ENCODE data around the gene ZNF32. TPM values are rescaled to one million over a fixed set of nuclear protein-coding genes. Genes with fewer than 3 reads are reported as not detected.

The ZNF32 gene
- 24.8 and 27.5 TPM in 2 replicates for total RNA-seq (2014; rRNA removed; shearing (Covaris generic))

- H3K27me3 ChIP-seq (ENCODE audit: control insufficient read depth, insufficient read depth, low read length) = peaks cover 14% of the 10 kb centered on the region
- DNase-seq = peak; percentile 95
- peaks cover 15% of the 10 kb centered on the region for H3K36me3 ChIP-seq (replicated peaks; ENCODE audit: control insufficient read depth, insufficient read depth, low read length)
- peak within 1 kb of the TSS; percentile 67 for H3K4me3 ChIP-seq (ENCODE audit: insufficient read depth, low read depth, low read length)
These were observed at the start of gene ZNF32 for GRCh38 chr10:43648398-43649184. Gene ZNF32, minus strand, starts transcription at chr10:43648881. Its CDS starts 2,748 bp downstream, at chr10:43646133.

DNA sequence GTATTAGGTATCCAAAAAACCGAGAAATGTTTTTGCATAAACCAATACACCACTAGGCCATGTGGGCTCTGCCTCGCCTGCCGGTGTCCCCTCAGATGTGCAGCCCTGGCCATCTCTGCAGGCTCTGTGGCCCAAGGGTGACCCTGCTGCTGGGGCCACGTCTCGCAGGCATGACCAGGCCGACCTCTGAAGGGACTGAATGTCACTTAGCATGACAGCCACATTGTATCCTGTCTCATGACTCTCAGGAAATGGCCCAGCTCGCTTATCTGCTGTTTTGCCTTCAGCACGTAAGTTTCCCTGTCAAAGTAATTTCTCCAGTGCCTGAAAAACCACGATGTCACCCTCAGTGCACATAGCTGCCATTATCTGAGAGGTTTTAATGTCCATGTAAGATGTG is 49.5 kb upstream of the ZNF32 start:
- no peaks in the 10 kb centered on the region for H3K36me3 ChIP-seq (replicated peaks; ENCODE audit: control insufficient read depth, insufficient read depth, low read length)
- no peak overlapping the region for H3K4me3 ChIP-seq (ENCODE audit: insufficient read depth, low read depth, low read length)
- DNase-seq = no peak
- H3K27me3 ChIP-seq (ENCODE audit: control insufficient read depth, insufficient read depth, low read length) = no peaks in the 10 kb centered on the region

GRCh38 chr10:43696909-43697483 is 48.3 kb upstream of the ZNF32 start:
- no peak for DNase-seq
- Histone ChIP-seq H3K36me3 (replicated peaks; ENCODE audit: control insufficient read depth, insufficient read depth, low read length) (no peaks in the 10 kb centered on the region), H3K4me3 (ENCODE audit: insufficient read depth, low read depth, low read length) (no peak overlapping the region), H3K27me3 (ENCODE audit: control insufficient read depth, insufficient read depth, low read length) (no peaks in the 10 kb centered on the region)

DNA sequence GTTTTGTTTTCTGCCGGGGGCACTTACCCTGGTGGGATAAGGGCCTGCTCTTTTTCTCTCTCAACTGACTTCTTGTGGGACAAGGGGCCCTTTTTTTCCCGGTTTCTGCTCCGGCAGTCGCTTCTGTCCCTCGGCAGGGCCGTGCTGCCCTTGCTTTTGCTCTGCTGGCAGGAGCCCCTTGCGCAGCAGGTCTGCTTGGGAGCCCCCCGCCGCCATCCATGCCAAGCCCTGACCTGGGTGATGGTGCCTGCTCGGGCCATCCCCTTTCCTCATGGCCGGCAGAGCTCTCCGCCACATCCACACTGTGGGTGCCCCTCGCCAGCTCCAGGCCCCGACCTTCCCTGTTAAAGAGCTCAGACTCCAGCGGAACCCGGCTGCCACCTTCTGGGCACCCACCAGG is 47.0 kb upstream of the ZNF32 start:
- peaks cover 3% of the 10 kb centered on the region for H3K27me3 ChIP-seq (ENCODE audit: control insufficient read depth, insufficient read depth, low read length)
- H3K4me3 ChIP-seq (ENCODE audit: insufficient read depth, low read depth, low read length) = no peak overlapping the region
- H3K36me3 ChIP-seq (replicated peaks; ENCODE audit: control insufficient read depth, insufficient read depth, low read length) = no peaks in the 10 kb centered on the region
- DNase-seq = no peak

- DNase-seq = no peak
- peaks cover 7% of the 10 kb centered on the region for H3K27me3 ChIP-seq (ENCODE audit: control insufficient read depth, insufficient read depth, low read length)
- no peaks in the 10 kb centered on the region for H3K36me3 ChIP-seq (replicated peaks; ENCODE audit: control insufficient read depth, insufficient read depth, low read length)
- H3K4me3 ChIP-seq (ENCODE audit: insufficient read depth, low read depth, low read length) = no peak overlapping the region
These were observed 46.6 kb upstream of the ZNF32 start for GRCh38 chr10:43695321-43695720.

- Histone ChIP-seq H3K4me3 (ENCODE audit: insufficient read depth, low read depth, low read length) (no peak overlapping the region), H3K36me3 (replicated peaks; ENCODE audit: control insufficient read depth, insufficient read depth, low read length) (no peaks in the 10 kb centered on the region), H3K27me3 (ENCODE audit: control insufficient read depth, insufficient read depth, low read length) (peaks cover 12% of the 10 kb centered on the region)
- no peak for DNase-seq
These were observed 45.8 kb upstream of the ZNF32 start for GRCh38 chr10:43694526-43694925.

DNA sequence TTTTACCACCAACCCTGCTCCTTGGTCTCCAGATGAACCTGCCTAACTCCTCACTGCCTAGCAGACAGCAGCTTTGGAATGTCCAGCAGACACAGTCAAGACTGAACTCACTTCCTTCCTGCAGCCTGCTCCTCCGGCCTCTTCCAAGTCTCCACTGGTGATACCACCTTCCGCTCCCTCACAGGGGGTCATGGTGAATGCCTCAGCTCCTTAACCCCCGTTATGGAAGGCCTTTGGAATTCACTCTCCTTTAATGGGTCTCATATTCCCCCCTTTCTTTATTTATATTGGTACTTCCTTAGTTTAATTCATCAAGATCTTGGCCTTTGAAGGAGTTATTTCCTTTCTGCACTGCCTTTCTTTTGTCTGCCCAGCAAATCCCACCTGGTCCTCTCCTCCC is 44.9 kb upstream of the ZNF32 start:
- H3K4me3 ChIP-seq (ENCODE audit: insufficient read depth, low read depth, low read length) = no peak overlapping the region
- peaks cover 19% of the 10 kb centered on the region for H3K27me3 ChIP-seq (ENCODE audit: control insufficient read depth, insufficient read depth, low read length)
- no peak for DNase-seq
- no peaks in the 10 kb centered on the region for H3K36me3 ChIP-seq (replicated peaks; ENCODE audit: control insufficient read depth, insufficient read depth, low read length)

DNA sequence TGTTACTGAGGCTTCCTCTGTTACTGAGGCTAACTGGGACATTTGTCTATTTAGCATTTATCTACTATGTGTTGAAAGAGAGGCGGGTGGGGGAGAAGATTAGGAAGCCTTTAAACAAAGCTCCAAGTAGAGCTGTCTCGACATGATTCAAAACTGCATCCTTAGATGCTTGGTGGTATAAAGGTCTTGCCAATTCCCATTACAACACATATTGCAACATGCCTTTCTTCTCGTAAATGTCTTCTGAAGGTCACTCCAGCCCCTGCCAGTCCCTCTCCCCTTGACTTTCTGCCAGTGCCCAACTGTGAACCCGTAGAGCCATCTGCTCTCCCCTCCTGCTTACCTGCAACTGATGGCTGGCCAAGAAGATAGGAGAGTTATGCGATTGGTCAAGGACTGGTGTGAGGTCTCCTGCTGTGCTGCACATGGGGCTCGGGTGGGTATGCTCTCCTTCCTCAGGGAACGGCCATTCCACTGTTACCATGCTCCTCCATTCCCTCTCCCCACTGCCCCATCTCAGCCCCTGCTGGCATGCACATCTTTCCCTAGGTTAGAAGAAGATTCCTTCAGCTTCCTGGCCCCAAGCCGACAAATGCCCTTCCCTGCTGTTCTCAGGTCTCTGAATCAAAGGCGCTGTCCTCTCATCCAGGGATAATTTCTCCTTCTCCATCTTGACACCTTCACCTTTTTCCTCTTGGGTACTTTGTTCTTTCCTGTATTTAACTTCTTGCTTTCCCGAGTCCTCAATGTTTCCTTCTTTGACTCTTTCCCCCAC is 43.6 kb upstream of the ZNF32 start:
- no peak overlapping the region for H3K4me3 ChIP-seq (ENCODE audit: insufficient read depth, low read depth, low read length)
- peaks cover 21% of the 10 kb centered on the region for H3K27me3 ChIP-seq (ENCODE audit: control insufficient read depth, insufficient read depth, low read length)
- DNase-seq = no peak
- H3K36me3 ChIP-seq (replicated peaks; ENCODE audit: control insufficient read depth, insufficient read depth, low read length) = no peaks in the 10 kb centered on the region

DNA sequence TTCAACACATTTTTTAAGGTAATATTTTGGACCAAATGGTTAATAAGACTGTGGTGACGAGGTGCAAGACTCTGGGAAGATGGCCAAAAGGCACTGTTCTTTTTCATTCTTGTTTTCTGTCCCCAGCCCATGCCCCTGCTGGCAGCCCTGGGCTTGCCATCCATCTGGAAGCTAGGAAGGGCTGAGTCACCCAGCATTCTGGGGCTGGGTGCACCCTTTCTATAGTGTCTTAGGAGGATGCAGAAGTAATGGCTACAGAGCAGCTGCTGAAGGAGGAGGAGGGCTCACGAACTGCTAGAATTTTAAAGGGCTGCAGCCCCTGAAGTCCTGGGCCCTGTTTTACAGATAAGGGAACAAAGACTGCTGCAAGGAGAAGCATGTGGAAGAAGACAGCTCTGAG is 42.8 kb upstream of the ZNF32 start:
- H3K36me3 ChIP-seq (replicated peaks; ENCODE audit: control insufficient read depth, insufficient read depth, low read length) = no peaks in the 10 kb centered on the region
- H3K4me3 ChIP-seq (ENCODE audit: insufficient read depth, low read depth, low read length) = no peak overlapping the region
- no peak for DNase-seq
- peaks cover 21% of the 10 kb centered on the region for H3K27me3 ChIP-seq (ENCODE audit: control insufficient read depth, insufficient read depth, low read length)

- no peaks in the 10 kb centered on the region for H3K36me3 ChIP-seq (replicated peaks; ENCODE audit: control insufficient read depth, insufficient read depth, low read length)
- DNase-seq = peak; percentile 97
- H3K4me3 ChIP-seq (ENCODE audit: insufficient read depth, low read depth, low read length) = peak overlapping the region; percentile 59
- H3K27me3 ChIP-seq (ENCODE audit: control insufficient read depth, insufficient read depth, low read length) = peaks cover 21% of the 10 kb centered on the region
These were observed 41.5 kb upstream of the ZNF32 start for GRCh38 chr10:43689955-43690771.

GRCh38 chr10:43689618-43689954 is 40.9 kb upstream of the ZNF32 start:
- H3K36me3 ChIP-seq (replicated peaks; ENCODE audit: control insufficient read depth, insufficient read depth, low read length) = no peaks in the 10 kb centered on the region
- DNase-seq = peak; percentile 87
- peaks cover 21% of the 10 kb centered on the region for H3K27me3 ChIP-seq (ENCODE audit: control insufficient read depth, insufficient read depth, low read length)
- peak overlapping the region; percentile 59 for H3K4me3 ChIP-seq (ENCODE audit: insufficient read depth, low read depth, low read length)

- Histone ChIP-seq H3K27me3 (ENCODE audit: control insufficient read depth, insufficient read depth, low read length) (peaks cover 21% of the 10 kb centered on the region), H3K4me3 (ENCODE audit: insufficient read depth, low read depth, low read length) (no peak overlapping the region), H3K36me3 (replicated peaks; ENCODE audit: control insufficient read depth, insufficient read depth, low read length) (no peaks in the 10 kb centered on the region)
- DNase-seq = no peak
These were observed 40.4 kb upstream of the ZNF32 start for GRCh38 chr10:43689007-43689491.

DNA sequence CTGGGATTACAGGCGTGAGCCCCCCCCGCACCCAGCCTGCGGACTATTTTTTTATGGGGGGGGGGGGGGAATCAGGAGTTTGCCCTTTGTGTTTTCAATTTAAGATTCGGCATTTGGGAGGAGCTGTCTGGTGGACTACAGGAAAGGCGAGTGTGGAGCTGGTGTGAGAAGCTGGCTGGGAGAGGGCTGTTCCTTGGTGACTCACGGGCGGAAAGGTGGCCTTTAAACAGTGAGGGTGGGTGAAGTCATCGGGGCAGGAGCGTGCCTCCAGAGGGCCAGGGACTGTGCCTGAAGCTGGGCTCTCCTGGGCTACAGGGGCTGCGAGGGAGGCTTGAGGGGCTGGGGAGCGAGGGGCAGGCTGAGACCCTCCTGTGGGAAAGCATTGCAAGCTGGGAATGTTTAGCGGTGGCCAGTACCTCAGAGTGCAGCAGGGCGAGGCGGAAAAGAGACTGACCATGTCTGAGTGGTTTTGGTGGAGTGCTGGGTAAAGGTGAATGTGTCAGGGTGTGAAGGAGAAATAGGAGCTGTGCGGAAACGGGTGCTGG is 39.7 kb upstream of the ZNF32 start:
- no peak for DNase-seq
- peaks cover 21% of the 10 kb centered on the region for H3K27me3 ChIP-seq (ENCODE audit: control insufficient read depth, insufficient read depth, low read length)
- no peak overlapping the region for H3K4me3 ChIP-seq (ENCODE audit: insufficient read depth, low read depth, low read length)
- no peaks in the 10 kb centered on the region for H3K36me3 ChIP-seq (replicated peaks; ENCODE audit: control insufficient read depth, insufficient read depth, low read length)

DNA sequence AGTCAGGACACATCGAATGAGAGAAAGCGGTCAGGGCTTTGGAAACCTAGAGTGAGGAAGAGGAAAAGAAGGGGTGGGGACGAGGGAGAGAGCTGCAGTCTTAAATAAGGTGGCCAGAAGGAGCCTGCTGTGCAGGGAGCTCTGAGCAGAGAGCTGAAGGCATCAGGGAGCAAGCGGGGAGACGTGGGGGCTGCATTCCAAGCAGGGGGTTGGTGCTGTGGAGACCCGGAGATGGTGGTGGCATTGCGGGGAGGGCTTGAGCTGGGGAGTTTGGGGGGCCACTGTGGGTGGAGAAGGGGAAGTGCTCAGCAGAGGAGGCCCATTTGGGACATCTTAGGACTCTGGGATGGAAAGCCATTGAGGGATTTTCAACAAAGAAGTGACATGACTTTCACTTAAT is 38.7 kb upstream of the ZNF32 start:
- H3K4me3 ChIP-seq (ENCODE audit: insufficient read depth, low read depth, low read length) = no peak overlapping the region
- DNase-seq = no peak
- H3K36me3 ChIP-seq (replicated peaks; ENCODE audit: control insufficient read depth, insufficient read depth, low read length) = no peaks in the 10 kb centered on the region
- H3K27me3 ChIP-seq (ENCODE audit: control insufficient read depth, insufficient read depth, low read length) = peaks cover 21% of the 10 kb centered on the region

Measured in H7 (cell line).